ENCODE measurements around the gene ACTG2. TPM values are rescaled to one million over a fixed set of nuclear protein-coding genes. Genes with fewer than 3 reads are reported as not detected.
"Not testable (repeated sequence)": the region's sequence is repeated elsewhere in the genome, so short reads cannot be mapped to it uniquely, and the experiment has no call there.

The ACTG2 gene
- total and polyA plus RNA-seq, 2 donors (not counting 1 experiment from before 2014, with no cell fraction given): 4.1 to 600 TPM

GRCh38 chr2:73937899-73938298, 45.1 kb downstream of the ACTG2 start:
- H3K9me3 ChIP-seq (ENCODE audit: control insufficient read depth, insufficient read depth, low read depth, low read length): no peaks in the 10 kb centered on the region
- peaks cover 54% of the 10 kb centered on the region for H3K79me2 ChIP-seq (ENCODE audit: control insufficient read depth, insufficient read depth, low read length)
- H3K9ac ChIP-seq (ENCODE audit: insufficient read depth, low read length): no peak overlapping the region
- H3K36me3 ChIP-seq (ENCODE audit: control insufficient read depth, insufficient read depth, low read length): peaks cover 2% of the 10 kb centered on the region
- peak overlapping the region; percentile 18 for H3K27ac ChIP-seq (ENCODE audit: insufficient read depth, low read length)
- H3K4me2 ChIP-seq (ENCODE audit: extremely low read depth, insufficient read depth, low read length): no peak overlapping the region
- H3K4me3 ChIP-seq (replicated peaks in 1 of 4; ENCODE audit: control extremely low read depth in 1 of 4, insufficient read depth in 1 of 4, low read depth in 3 of 4, low read length in 4 of 4): no peak overlapping the region
- H2AFZ ChIP-seq (ENCODE audit: low read length): no peak overlapping the region
- H3K27me3 ChIP-seq (ENCODE audit: control insufficient read depth, insufficient read depth, low read length): no peaks in the 10 kb centered on the region
- no peak for TF ChIP-seq EZH2 (IDR thresholded peaks at IDR 0.05; ENCODE audit: low read length, missing control alignments)
- TF ChIP-seq CTCF (conservative IDR thresholded peaks at IDR 0.05 in 1 of 2, IDR thresholded peaks at IDR 0.05 in 1 of 2; ENCODE audit: low read depth in 1 of 2, low read length in 2 of 2): no peak
- peaks cover 13% of the 10 kb centered on the region for H3K4me1 ChIP-seq (ENCODE audit: control insufficient read depth, extremely low read depth, insufficient read depth, low read length)
- no peak for DNase-seq (ENCODE audit: low read depth in 2 of 2)
- peaks cover 7% of the 10 kb centered on the region for H4K20me1 ChIP-seq (ENCODE audit: control insufficient read depth, extremely low read depth, insufficient read depth, low read length)

- peak; percentile 49 to 94 for DNase-seq (ENCODE audit: low read depth in 2 of 2)
- Histone ChIP-seq H4K20me1 (ENCODE audit: control insufficient read depth, extremely low read depth, insufficient read depth, low read length) (peaks cover 7% of the 10 kb centered on the region), H3K9me3 (ENCODE audit: control insufficient read depth, insufficient read depth, low read depth, low read length) (no peaks in the 10 kb centered on the region), H3K4me3 (replicated peaks in 1 of 4; ENCODE audit: control extremely low read depth in 1 of 4, insufficient read depth in 1 of 4, low read depth in 3 of 4, low read length in 4 of 4) (no peak overlapping the region), H3K4me2 (ENCODE audit: extremely low read depth, insufficient read depth, low read length) (peak overlapping the region; percentile 5), H2AFZ (ENCODE audit: low read length) (no peak overlapping the region), H3K79me2 (ENCODE audit: control insufficient read depth, insufficient read depth, low read length) (peaks cover 49% of the 10 kb centered on the region), H3K36me3 (ENCODE audit: control insufficient read depth, insufficient read depth, low read length) (peaks cover 2% of the 10 kb centered on the region), H3K4me1 (ENCODE audit: control insufficient read depth, extremely low read depth, insufficient read depth, low read length) (peaks cover 13% of the 10 kb centered on the region), H3K27ac (ENCODE audit: insufficient read depth, low read length) (peak overlapping the region; percentile 21), H3K27me3 (ENCODE audit: control insufficient read depth, insufficient read depth, low read length) (no peaks in the 10 kb centered on the region), H3K9ac (ENCODE audit: insufficient read depth, low read length) (no peak overlapping the region)
- TF ChIP-seq EZH2 (IDR thresholded peaks at IDR 0.05; ENCODE audit: low read length, missing control alignments) (no peak), CTCF (conservative IDR thresholded peaks at IDR 0.05 in 1 of 2, IDR thresholded peaks at IDR 0.05 in 1 of 2; ENCODE audit: low read depth in 1 of 2, low read length in 2 of 2) (no peak)
Measured at GRCh38 chr2:73938718-73939352, 46.0 kb downstream of the ACTG2 start.

- TF ChIP-seq CTCF (conservative IDR thresholded peaks at IDR 0.05 in 1 of 2, IDR thresholded peaks at IDR 0.05 in 1 of 2; ENCODE audit: low read depth in 1 of 2, low read length in 2 of 2): peak; percentile 19 to 24
- no peak for TF ChIP-seq EZH2 (IDR thresholded peaks at IDR 0.05; ENCODE audit: low read length, missing control alignments)
- Histone ChIP-seq H3K36me3 (ENCODE audit: control insufficient read depth, insufficient read depth, low read length) (peaks cover 2% of the 10 kb centered on the region), H3K4me2 (ENCODE audit: extremely low read depth, insufficient read depth, low read length) (peak overlapping the region; percentile 5), H3K27ac (ENCODE audit: insufficient read depth, low read length) (peak overlapping the region; percentile 6), H3K4me1 (ENCODE audit: control insufficient read depth, extremely low read depth, insufficient read depth, low read length) (peaks cover 13% of the 10 kb centered on the region), H2AFZ (ENCODE audit: low read length) (no peak overlapping the region), H3K27me3 (ENCODE audit: control insufficient read depth, insufficient read depth, low read length) (no peaks in the 10 kb centered on the region), H4K20me1 (ENCODE audit: control insufficient read depth, extremely low read depth, insufficient read depth, low read length) (peaks cover 7% of the 10 kb centered on the region), H3K79me2 (ENCODE audit: control insufficient read depth, insufficient read depth, low read length) (peaks cover 50% of the 10 kb centered on the region), H3K4me3 (replicated peaks in 1 of 4; ENCODE audit: control extremely low read depth in 1 of 4, insufficient read depth in 1 of 4, low read depth in 3 of 4, low read length in 4 of 4) (no peak overlapping the region), H3K9ac (ENCODE audit: insufficient read depth, low read length) (no peak overlapping the region), H3K9me3 (ENCODE audit: control insufficient read depth, insufficient read depth, low read depth, low read length) (no peaks in the 10 kb centered on the region)
- peak; percentile 71 to 72 for DNase-seq (ENCODE audit: low read depth in 2 of 2)
Measured at GRCh38 chr2:73939419-73939818, 46.6 kb downstream of the ACTG2 start.

DNA sequence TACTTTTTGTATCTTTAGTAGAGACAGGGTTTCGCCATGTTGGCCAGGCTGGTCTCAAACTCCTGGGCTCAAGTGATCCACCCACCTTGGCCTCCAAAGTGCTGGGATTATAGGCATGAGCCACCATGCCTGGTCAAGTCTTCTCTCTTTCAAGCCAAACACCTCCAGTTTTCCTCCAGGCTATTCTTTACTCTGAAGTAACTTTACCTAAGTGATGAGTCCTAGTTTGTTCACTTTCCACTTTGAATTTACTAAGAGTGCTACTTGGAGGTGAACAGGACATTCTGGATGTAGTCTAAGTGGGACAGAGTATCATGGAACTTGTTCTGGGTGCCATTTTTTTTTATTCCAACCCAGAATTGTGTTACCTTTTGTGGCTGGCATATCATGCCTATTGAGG, 47.3 kb downstream of the ACTG2 start:
- H3K4me2 ChIP-seq (ENCODE audit: extremely low read depth, insufficient read depth, low read length); H3K9ac ChIP-seq (ENCODE audit: insufficient read depth, low read length); DNase-seq (ENCODE audit: low read depth in 2 of 2); H4K20me1 ChIP-seq (ENCODE audit: control insufficient read depth, extremely low read depth, insufficient read depth, low read length); H2AFZ ChIP-seq (ENCODE audit: low read length); H3K36me3 ChIP-seq (ENCODE audit: control insufficient read depth, insufficient read depth, low read length); H3K27ac ChIP-seq (ENCODE audit: insufficient read depth, low read length); H3K27me3 ChIP-seq (ENCODE audit: control insufficient read depth, insufficient read depth, low read length); H3K9me3 ChIP-seq (ENCODE audit: control insufficient read depth, insufficient read depth, low read depth, low read length); H3K4me3 ChIP-seq (replicated peaks in 1 of 4; ENCODE audit: control extremely low read depth in 1 of 4, insufficient read depth in 1 of 4, low read depth in 3 of 4, low read length in 4 of 4): not testable (repeated sequence)
- peaks cover 13% of the 10 kb centered on the region for H3K4me1 ChIP-seq (ENCODE audit: control insufficient read depth, extremely low read depth, insufficient read depth, low read length)
- peaks cover 50% of the 10 kb centered on the region for H3K79me2 ChIP-seq (ENCODE audit: control insufficient read depth, insufficient read depth, low read length)
